NT2/D1 (cell line): ENCODE data around the gene NECTIN1.

ENCODE experiments used
- SUZ12 ChIP-seq: IDR thresholded peaks from 2 replicates; pipeline ENCODE4 v1.6.1; 2011; ENCODE audit not compliant: insufficient read length, insufficient read depth; ENCODE audit errors: extremely low read depth
- YY1 ChIP-seq: IDR thresholded peaks from 2 replicates; pipeline ENCODE4 v1.6.1; 2011; ENCODE audit not compliant: insufficient read length, insufficient read depth
- ZNF274 ChIP-seq: IDR thresholded peaks from 2 replicates; pipeline ENCODE4 v1.6.1; 2011; ENCODE audit warnings: mild to moderate bottlenecking, low read depth, low read length

- TF ChIP-seq SUZ12: no peak
- TF ChIP-seq YY1: no peak
- no peak for TF ChIP-seq ZNF274
Observed at GRCh38 chr11:119712459-119713358, 16.3 kb downstream of the NECTIN1 start.
